Neural progenitor cell (in vitro differentiated cells): Measurements from ENCODE around the gene TSPAN13.

Experiments
- CTCF ChIP-seq: fragments of 200-600 bp; sonication (generic); IDR thresholded peaks from 2 replicates; pipeline ENCODE4 v1.5.1; 2017; ENCODE audit warnings: antibody characterized with exemption, mild to moderate bottlenecking
- EZH2phosphoT487 ChIP-seq: fragments of 200-600 bp; sonication (generic); IDR thresholded peaks from 2 replicates; pipeline ENCODE4 v1.6.1; 2017; ENCODE audit warnings: antibody characterized with exemption

DNA sequence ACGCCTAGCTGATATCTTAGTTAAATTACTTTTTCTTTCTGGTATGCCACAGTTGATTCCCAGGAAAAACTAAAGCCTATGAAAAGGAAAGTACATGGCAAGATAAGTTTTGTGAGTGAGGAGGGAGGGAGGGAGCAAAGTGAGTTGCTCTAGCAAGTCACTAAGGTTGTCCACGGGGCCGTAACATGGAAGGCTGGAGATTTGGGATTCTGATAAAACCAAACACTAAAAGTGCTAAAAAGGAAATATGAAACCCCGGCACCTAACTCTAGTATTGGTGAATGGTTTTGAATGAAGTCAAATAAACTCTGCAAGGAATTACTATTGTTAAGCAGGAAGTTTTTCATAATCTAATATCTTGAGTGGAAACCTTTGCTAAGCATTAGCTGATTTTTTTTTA is 49.6 kb downstream of the TSPAN13 start:
- TF ChIP-seq CTCF (no peak), EZH2phosphoT487 (no peak)
